Neural cell (in vitro differentiated cells): ENCODE results near the gene RAP1A.

Source experiments
- CTCF ChIP-seq: fragments of 450-650 bp; IDR thresholded peaks from 2 replicates; pipeline ENCODE4 v1.5.1; 2014; ENCODE audit warnings: antibody characterized with exemption, mild to moderate bottlenecking, moderate library complexity; ENCODE audit not compliant: poor library complexity, severe bottlenecking
- EZH2 ChIP-seq: fragments of 200-600, 300-800 bp; shearing (Covaris generic), sonication (generic); IDR thresholded peaks from 2 replicates; pipeline ENCODE4 v1.6.1; 2014; ENCODE audit warnings: antibody characterized with exemption, low read length, borderline replicate concordance, mild to moderate bottlenecking; ENCODE audit not compliant: insufficient read depth, poor library complexity, severe bottlenecking
- POLR2AphosphoS5 ChIP-seq: IDR thresholded peaks from 2 replicates; pipeline ENCODE4 v1.6.1; 2012
- RAD21 ChIP-seq: fragments of 450-650 bp; conservative IDR thresholded peaks from 2 replicates; pipeline ENCODE4 v1.6.1; 2014; ENCODE audit warnings: antibody characterized with exemption, mild to moderate bottlenecking, moderate library complexity
- TAF1 ChIP-seq: IDR thresholded peaks from 2 replicates; pipeline ENCODE4 v1.6.1; 2012; ENCODE audit warnings: low read depth
- TF ChIP-seq, protein P1 (sequence below): IDR thresholded peaks from 2 replicates; pipeline ENCODE4 v1.6.1; 2012; ENCODE audit warnings: borderline replicate concordance

DNA sequence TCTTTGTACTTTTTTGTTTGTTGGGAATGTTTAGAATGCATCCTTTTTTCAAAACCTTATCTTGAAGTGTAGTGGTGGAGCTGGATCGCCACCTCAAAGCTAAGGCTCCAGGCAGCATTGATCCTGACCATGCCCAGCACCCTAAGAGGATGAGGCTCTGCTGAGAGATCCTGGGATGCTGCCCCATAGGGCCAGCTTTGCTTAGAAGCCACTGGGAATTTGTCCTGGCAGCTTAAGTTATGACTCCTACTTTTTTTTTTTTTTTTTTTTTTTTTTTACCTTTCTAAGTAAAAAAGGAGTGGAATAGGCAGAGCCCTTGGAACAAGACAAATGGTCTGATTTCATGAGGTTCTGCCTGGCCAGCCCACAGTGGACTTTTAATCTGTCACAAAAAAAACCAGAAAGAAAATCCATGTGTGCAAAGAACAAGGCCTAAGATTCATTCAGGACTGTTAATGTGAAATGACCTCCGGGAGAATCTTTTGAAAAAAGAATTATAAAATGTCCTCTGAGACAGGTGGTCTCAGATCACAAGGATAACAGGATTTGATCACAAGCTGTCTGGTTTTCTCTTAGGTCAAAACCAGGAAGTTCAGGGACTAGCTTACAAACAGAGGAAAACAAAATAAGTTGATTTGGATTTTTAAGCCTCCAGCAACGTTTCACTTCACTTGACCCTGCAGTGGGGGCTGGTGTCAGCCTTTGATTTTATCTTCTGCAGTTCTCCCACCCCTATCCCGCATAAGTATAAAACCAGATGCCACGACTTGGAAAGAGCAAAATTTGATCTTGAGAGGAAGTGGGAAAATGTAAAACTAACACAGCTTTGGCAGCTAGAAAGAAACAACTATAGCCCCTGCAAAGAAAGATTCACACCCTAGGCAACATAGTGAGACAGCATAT, 25.9 kb upstream of the RAP1A start:
- TF ChIP-seq CTCF = no peak
- TF ChIP-seq EZH2 = no peak
- no peak for TF ChIP-seq TAF1
- no peak for TF ChIP-seq RAD21
- TF ChIP-seq, protein P1, sequence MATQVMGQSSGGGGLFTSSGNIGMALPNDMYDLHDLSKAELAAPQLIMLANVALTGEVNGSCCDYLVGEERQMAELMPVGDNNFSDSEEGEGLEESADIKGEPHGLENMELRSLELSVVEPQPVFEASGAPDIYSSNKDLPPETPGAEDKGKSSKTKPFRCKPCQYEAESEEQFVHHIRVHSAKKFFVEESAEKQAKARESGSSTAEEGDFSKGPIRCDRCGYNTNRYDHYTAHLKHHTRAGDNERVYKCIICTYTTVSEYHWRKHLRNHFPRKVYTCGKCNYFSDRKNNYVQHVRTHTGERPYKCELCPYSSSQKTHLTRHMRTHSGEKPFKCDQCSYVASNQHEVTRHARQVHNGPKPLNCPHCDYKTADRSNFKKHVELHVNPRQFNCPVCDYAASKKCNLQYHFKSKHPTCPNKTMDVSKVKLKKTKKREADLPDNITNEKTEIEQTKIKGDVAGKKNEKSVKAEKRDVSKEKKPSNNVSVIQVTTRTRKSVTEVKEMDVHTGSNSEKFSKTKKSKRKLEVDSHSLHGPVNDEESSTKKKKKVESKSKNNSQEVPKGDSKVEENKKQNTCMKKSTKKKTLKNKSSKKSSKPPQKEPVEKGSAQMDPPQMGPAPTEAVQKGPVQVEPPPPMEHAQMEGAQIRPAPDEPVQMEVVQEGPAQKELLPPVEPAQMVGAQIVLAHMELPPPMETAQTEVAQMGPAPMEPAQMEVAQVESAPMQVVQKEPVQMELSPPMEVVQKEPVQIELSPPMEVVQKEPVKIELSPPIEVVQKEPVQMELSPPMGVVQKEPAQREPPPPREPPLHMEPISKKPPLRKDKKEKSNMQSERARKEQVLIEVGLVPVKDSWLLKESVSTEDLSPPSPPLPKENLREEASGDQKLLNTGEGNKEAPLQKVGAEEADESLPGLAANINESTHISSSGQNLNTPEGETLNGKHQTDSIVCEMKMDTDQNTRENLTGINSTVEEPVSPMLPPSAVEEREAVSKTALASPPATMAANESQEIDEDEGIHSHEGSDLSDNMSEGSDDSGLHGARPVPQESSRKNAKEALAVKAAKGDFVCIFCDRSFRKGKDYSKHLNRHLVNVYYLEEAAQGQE = no peak
- no peak for TF ChIP-seq POLR2AphosphoS5
